ENCODE measurements around the gene SERPINB6. TPM values are rescaled to one million over a fixed set of nuclear protein-coding genes. Genes with fewer than 3 reads are reported as not detected.

SERPINB6 gene
- total RNA-seq, 2 donors from 2014 or later = 128 to 150 TPM

GRCh38 chr6:2990932-2991506 lies 19.7 kb upstream of the SERPINB6 start:
- 69 to 90% methylated on average over 4 to 10 of the region's 10 CpGs for WGBS, 2 experiments (ENCODE audit: insufficient coverage in 1 of 2, insufficient read length in 1 of 2)
- H3K9ac ChIP-seq (ENCODE audit: extremely low read depth, low read length, poor library complexity, severe bottlenecking) = peak overlapping the region; percentile 98
- H3K4me1 Mint-ChIP-seq = peaks cover 34% of the 10 kb centered on the region
- peak overlapping the region; percentile 50 for H3K4me3 ChIP-seq (ENCODE audit: low read length)
- H3K36me3 Mint-ChIP-seq (ENCODE audit: low read depth) = peaks cover 5% of the 10 kb centered on the region
- H3K9me3 Mint-ChIP-seq = peaks cover 2% of the 10 kb centered on the region
- no peak for DNase-seq
- H3K27me3 Mint-ChIP-seq (ENCODE audit: insufficient read depth) = no peaks in the 10 kb centered on the region
- H3K27ac Mint-ChIP-seq = peak overlapping the region; percentile 98
- TF ChIP-seq, protein P1, sequence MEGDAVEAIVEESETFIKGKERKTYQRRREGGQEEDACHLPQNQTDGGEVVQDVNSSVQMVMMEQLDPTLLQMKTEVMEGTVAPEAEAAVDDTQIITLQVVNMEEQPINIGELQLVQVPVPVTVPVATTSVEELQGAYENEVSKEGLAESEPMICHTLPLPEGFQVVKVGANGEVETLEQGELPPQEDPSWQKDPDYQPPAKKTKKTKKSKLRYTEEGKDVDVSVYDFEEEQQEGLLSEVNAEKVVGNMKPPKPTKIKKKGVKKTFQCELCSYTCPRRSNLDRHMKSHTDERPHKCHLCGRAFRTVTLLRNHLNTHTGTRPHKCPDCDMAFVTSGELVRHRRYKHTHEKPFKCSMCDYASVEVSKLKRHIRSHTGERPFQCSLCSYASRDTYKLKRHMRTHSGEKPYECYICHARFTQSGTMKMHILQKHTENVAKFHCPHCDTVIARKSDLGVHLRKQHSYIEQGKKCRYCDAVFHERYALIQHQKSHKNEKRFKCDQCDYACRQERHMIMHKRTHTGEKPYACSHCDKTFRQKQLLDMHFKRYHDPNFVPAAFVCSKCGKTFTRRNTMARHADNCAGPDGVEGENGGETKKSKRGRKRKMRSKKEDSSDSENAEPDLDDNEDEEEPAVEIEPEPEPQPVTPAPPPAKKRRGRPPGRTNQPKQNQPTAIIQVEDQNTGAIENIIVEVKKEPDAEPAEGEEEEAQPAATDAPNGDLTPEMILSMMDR (conservative IDR thresholded peaks at IDR 0.05) = no peak
- peaks cover 5% of the 10 kb centered on the region for H3K9me3 ChIP-seq (ENCODE audit: control insufficient read depth, low read length)
- no peaks in the 10 kb centered on the region for H3K27me3 ChIP-seq (ENCODE audit: control insufficient read depth, insufficient read depth, low read length, poor library complexity, severe bottlenecking)
- H3K4me1 ChIP-seq (ENCODE audit: control insufficient read depth, insufficient read depth, low read length) = peaks cover 15% of the 10 kb centered on the region
- H3K4me3 Mint-ChIP-seq = peak overlapping the region; percentile 73
- no peaks in the 10 kb centered on the region for H3K36me3 ChIP-seq (ENCODE audit: control insufficient read depth, insufficient read depth, low read length)
- peak overlapping the region; percentile 56 for H3K27ac ChIP-seq (ENCODE audit: low read depth, low read length)

GRCh38 chr6:2990248-2990931 lies 19.0 kb upstream of the SERPINB6 start:
- H3K9me3 Mint-ChIP-seq = peaks cover 2% of the 10 kb centered on the region
- H3K4me3 Mint-ChIP-seq = peak overlapping the region; percentile 73
- H3K4me1 Mint-ChIP-seq = peaks cover 40% of the 10 kb centered on the region
- H3K27me3 ChIP-seq (ENCODE audit: control insufficient read depth, insufficient read depth, low read length, poor library complexity, severe bottlenecking) = no peaks in the 10 kb centered on the region
- peaks cover 2% of the 10 kb centered on the region for H3K36me3 Mint-ChIP-seq (ENCODE audit: low read depth)
- H3K9me3 ChIP-seq (ENCODE audit: control insufficient read depth, low read length) = peaks cover 5% of the 10 kb centered on the region
- peak overlapping the region; percentile 98 for H3K27ac Mint-ChIP-seq
- H3K36me3 ChIP-seq (ENCODE audit: control insufficient read depth, insufficient read depth, low read length) = no peaks in the 10 kb centered on the region
- peaks cover 15% of the 10 kb centered on the region for H3K4me1 ChIP-seq (ENCODE audit: control insufficient read depth, insufficient read depth, low read length)
- peak; percentile 71 for DNase-seq
- peak overlapping the region; percentile 98 for H3K9ac ChIP-seq (ENCODE audit: extremely low read depth, low read length, poor library complexity, severe bottlenecking)
- H3K27me3 Mint-ChIP-seq (ENCODE audit: insufficient read depth) = no peaks in the 10 kb centered on the region
- H3K27ac ChIP-seq (ENCODE audit: low read depth, low read length) = peak overlapping the region; percentile 97
- TF ChIP-seq, protein P1 (conservative IDR thresholded peaks at IDR 0.05) = no peak
- H3K4me3 ChIP-seq (ENCODE audit: low read length) = peak overlapping the region; percentile 85
- WGBS, 2 experiments (ENCODE audit: insufficient coverage in 1 of 2, insufficient read length in 1 of 2) = 68 to 81% methylated on average over 19 of the region's 19 CpGs

GRCh38 chr6:2989332-2990247 lies 18.2 kb upstream of the SERPINB6 start:
- Histone ChIP-seq H3K27ac (ENCODE audit: low read depth, low read length) (peak overlapping the region; percentile 97), H3K4me1 (ENCODE audit: control insufficient read depth, insufficient read depth, low read length) (peaks cover 22% of the 10 kb centered on the region), H3K36me3 (ENCODE audit: control insufficient read depth, insufficient read depth, low read length) (no peaks in the 10 kb centered on the region), H3K9ac (ENCODE audit: extremely low read depth, low read length, poor library complexity, severe bottlenecking) (peak overlapping the region; percentile 98), H3K27me3 (ENCODE audit: control insufficient read depth, insufficient read depth, low read length, poor library complexity, severe bottlenecking) (no peaks in the 10 kb centered on the region), H3K4me3 (ENCODE audit: low read length) (peak overlapping the region; percentile 85), H3K9me3 (ENCODE audit: control insufficient read depth, low read length) (peaks cover 5% of the 10 kb centered on the region)
- Mint-ChIP-seq H3K4me3 (peak overlapping the region; percentile 73), H3K9me3 (peaks cover 2% of the 10 kb centered on the region), H3K36me3 (ENCODE audit: low read depth) (peaks cover 2% of the 10 kb centered on the region), H3K27me3 (ENCODE audit: insufficient read depth) (no peaks in the 10 kb centered on the region), H3K4me1 (peaks cover 48% of the 10 kb centered on the region), H3K27ac (peak overlapping the region; percentile 98)
- TF ChIP-seq, protein P1 (conservative IDR thresholded peaks at IDR 0.05) = peak; percentile 47
- peak; percentile 93 for DNase-seq
- 4 to 7% methylated on average over 11 to 22 of the region's 22 CpGs for WGBS, 2 experiments (ENCODE audit: insufficient coverage in 1 of 2, insufficient read length in 1 of 2)
